Sigmoid colon (tissue), 7 donors: ENCODE measurements around the gene C2CD2. TPM values are rescaled to one million over a fixed set of nuclear protein-coding genes. Genes with fewer than 3 reads are reported as not detected.
"Not testable (repeated sequence)": the region's sequence is repeated elsewhere in the genome, so short reads cannot be mapped to it uniquely, and the experiment has no call there.

ENCODE experiments used
- DNase-seq: peaks from one replicate; pipeline ENCODE4 v3.0.0-alpha.2; 2019
- H3K27ac ChIP-seq, 4 donors: fragments of 200-600 bp; sonication (generic); one replicate each; pipeline ENCODE4 v1.5.1; 2016 to 2019; ENCODE audit warnings: mild to moderate bottlenecking in 1 of 4
- H3K27me3 ChIP-seq, 3 donors: fragments of 200-600 bp; sonication (generic); one replicate each; pipeline ENCODE4 v1.5.1; 2019; ENCODE audit warnings: mild to moderate bottlenecking in 1 of 3
- H3K36me3 ChIP-seq, 4 donors: fragments of 200-600 bp; sonication (generic); one replicate each; pipeline ENCODE4 v1.5.1; 2016 to 2019
- H3K4me1 ChIP-seq, 4 donors: fragments of 200-600 bp; sonication (generic); one replicate each; pipeline ENCODE4 v1.5.1; 2017 to 2019
- H3K4me3 ChIP-seq, 4 donors: fragments of 200-600 bp; sonication (generic); one replicate each; pipeline ENCODE4 v1.5.1; 2017 to 2019; ENCODE audit warnings: mild to moderate bottlenecking in 2 of 4, moderate library complexity in 1 of 4
- H3K9me3 ChIP-seq, 4 donors: fragments of 200-600 bp in 3 of 4; sonication (generic) in 3 of 4; one replicate each; pipeline versions ENCODE4 v1.5.1 to v1.6.1; 2013 to 2019
- CTCF ChIP-seq, 4 experiments: fragments of 450-650 bp in 3 of 4; fragments of 200-600 bp in 1 of 4; IDR thresholded peaks; one replicate each; pipeline ENCODE4 v1.5.1; 2016 to 2019; ENCODE audit warnings: antibody characterized with exemption in 4 of 4, mild to moderate bottlenecking in 3 of 4, moderate library complexity in 2 of 4
- EP300 ChIP-seq, 4 donors: sonication (generic); formaldehyde crosslinking; IDR thresholded peaks; one replicate each; pipeline ENCODE4 v1.6.1; 2017; ENCODE audit warnings: antibody characterized with exemption in 4 of 4
- POLR2A ChIP-seq, 2 donors: fragments of 450-650 bp; IDR thresholded peaks; one replicate each; pipeline ENCODE4 v1.6.1; 2016; ENCODE audit warnings: antibody characterized with exemption in 2 of 2, mild to moderate bottlenecking in 2 of 2, moderate library complexity in 2 of 2
- POLR2AphosphoS5 ChIP-seq, 4 donors: sonication (generic); formaldehyde crosslinking; IDR thresholded peaks; one replicate each; pipeline ENCODE4 v1.6.1; 2017; ENCODE audit warnings: antibody characterized with exemption in 4 of 4
- WGBS, 2 donors: extraction: QIAGEN DNeasy Blood & Tissue Kit; methylation state at CpG; one replicate each; pipeline ENCODE4 v1.1.7; 2013; 5-methylcytosine and 5-hydroxymethylcytosine counted together
- intact Hi-C: fragments of 100-400 bp; cut with DNase I; formaldehyde crosslinking; loops from one replicate; pipeline ENCODE4 v1.15.1; 2023
- polyA plus RNA-seq, 3 donors: library from polyadenylated mRNA; stranded (reverse); fragments of 200-250 nt; gene quantifications; one replicate each; pipeline ENCODE4 v1.2.3, GENCODE V29; 2013
- total RNA-seq, 4 donors: library from RNA; depleted of rRNA; stranded (reverse); fragments of >200 nt; gene quantifications; one replicate each; pipeline ENCODE4 v1.1.0, GENCODE V29; 2016
- donor health status: healthy with polysubstance abuse.
- donor health status: Bipolar disorder and iron deficiency.
- donor health status: healthy.

The C2CD2 gene
- total and polyA plus RNA-seq, 7 donors, result 1.8 to 45.1 (median 19.0) TPM

DNA sequence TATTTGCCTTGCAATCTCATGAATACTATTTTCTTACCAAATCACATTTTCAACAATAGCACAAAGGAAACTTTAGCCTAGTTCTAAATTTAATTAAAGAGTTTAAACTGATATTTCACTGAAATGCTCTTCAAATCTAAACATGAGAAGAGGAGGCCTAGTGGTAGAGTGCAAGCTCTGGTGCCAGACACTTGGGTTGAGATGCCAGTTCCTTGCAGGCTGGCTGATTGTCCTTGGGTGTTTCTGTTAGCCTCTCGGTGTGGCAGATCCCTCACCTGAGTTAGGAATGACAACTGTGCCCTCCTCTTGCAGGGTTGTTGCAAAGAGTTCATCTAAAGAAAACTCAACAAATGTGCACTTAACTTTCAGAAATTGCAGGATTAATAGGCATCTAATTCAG is 43.8 kb upstream of the C2CD2 start:
- TF ChIP-seq CTCF (IDR thresholded peaks at IDR 0.05), result no peak
- TF ChIP-seq POLR2A (IDR thresholded peaks at IDR 0.05), result no peak
- no peak for TF ChIP-seq EP300 (IDR thresholded peaks at IDR 0.05)
- no peak for TF ChIP-seq POLR2AphosphoS5 (IDR thresholded peaks at IDR 0.05)
- Histone ChIP-seq H3K9me3 (no peaks in the 10 kb centered on the region), H3K4me3 (no peak overlapping the region), H3K36me3 (peaks cover 2 to 19% (median 3%) of the 10 kb centered on the region in 4 donors), H3K27me3 (no peaks in the 10 kb centered on the region), H3K27ac (no peak overlapping the region), H3K4me1 (peaks cover 0 to 24% (median 15%) of the 10 kb centered on the region in 4 donors)
- no peak for DNase-seq
- intact Hi-C loops, result no loop called here
- WGBS, 2 donors, result 94 to 96% methylated on average over 1 of the region's 1 CpG

DNA sequence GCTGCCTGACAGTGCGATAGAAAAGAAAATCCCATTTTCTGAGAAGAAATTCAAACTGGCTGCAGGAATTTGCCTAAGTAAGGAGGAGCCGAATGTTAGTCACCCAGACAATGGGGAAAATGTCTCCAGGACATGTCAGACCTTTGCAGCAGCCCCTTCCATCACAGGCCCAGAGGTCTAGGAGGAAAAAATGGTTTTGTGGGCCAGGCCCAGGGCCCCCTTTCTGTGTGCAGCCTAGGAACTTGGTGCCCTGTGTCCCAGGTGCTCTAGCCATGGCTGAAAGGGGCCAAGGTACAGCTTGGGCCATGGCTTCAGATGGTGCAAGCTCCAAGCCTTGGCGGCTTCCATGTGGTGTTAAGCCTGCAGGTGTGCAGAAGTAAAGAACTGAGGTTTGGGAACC is 41.8 kb upstream of the C2CD2 start:
- Histone ChIP-seq H3K4me3 (no peak overlapping the region), H3K27ac (no peak overlapping the region), H3K36me3 (peaks cover 4 to 33% (median 11%) of the 10 kb centered on the region in 4 donors), H3K4me1 (peaks cover 0 to 15% (median 14%) of the 10 kb centered on the region in 4 donors), H3K9me3 (no peaks in the 10 kb centered on the region), H3K27me3 (no peaks in the 10 kb centered on the region)
- 97 to 99% methylated on average over 3 of the region's 3 CpGs for WGBS, 2 donors
- no peak for TF ChIP-seq POLR2AphosphoS5 (IDR thresholded peaks at IDR 0.05)
- no peak for TF ChIP-seq POLR2A (IDR thresholded peaks at IDR 0.05)
- TF ChIP-seq EP300 (IDR thresholded peaks at IDR 0.05), result no peak
- no peak for TF ChIP-seq CTCF (IDR thresholded peaks at IDR 0.05)
- no peak for DNase-seq
- intact Hi-C loops, result no loop called here

DNA sequence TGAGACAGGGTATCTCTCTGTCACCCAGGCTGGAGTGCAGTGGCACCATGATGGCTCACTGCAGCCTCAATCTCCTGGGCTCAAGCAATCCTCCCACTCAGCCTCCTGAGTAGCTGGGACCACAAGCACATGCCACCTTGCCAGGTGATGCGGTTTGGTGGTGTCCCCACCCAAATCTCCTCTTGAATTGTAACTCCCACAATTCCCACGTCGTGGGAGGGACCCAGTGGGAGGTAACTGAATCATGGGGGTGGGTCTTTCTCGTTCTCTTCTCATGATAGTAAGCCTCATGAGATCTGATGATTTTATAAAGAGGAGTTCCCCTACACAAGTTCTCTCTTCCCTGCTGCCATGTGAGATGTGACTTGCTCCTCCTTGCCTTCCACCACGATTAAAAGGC is 40.8 kb upstream of the C2CD2 start:
- H3K9me3 ChIP-seq, H3K27ac ChIP-seq, DNase-seq, H3K27me3 ChIP-seq, H3K4me3 ChIP-seq, intact Hi-C loops: not testable (repeated sequence)
- peaks cover 0 to 15% (median 14%) of the 10 kb centered on the region in 4 donors for H3K4me1 ChIP-seq
- WGBS, 2 donors, result 53 to 94% methylated on average over 5 of the region's 5 CpGs
- H3K36me3 ChIP-seq, result peaks cover 4 to 35% (median 11%) of the 10 kb centered on the region in 4 donors

DNA sequence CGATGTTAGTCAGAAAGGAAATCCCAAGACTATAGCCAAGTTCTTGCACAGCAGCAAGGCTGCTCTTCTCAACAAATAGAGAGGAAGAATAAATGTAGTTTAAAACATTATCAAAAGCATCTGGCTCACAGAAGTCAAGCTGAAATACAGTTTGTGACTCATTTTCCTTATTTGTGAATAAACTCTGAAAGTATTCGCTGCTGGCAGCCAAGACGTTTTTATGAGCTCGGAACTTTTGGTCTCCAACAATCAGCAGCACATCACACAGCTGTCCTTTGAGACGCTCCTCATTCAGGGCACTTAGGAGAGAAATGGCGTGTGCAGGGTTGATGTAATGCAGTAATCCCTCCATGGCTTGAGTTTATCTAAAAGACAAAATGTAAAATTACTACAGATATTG is 39.9 kb upstream of the C2CD2 start:
- DNase-seq, result peak; percentile 76
- peak overlapping the region in 3 of 4 donors; percentile 6 to 57 (median 21) for H3K27ac ChIP-seq
- H3K4me1 ChIP-seq, result peaks cover 0 to 15% (median 14%) of the 10 kb centered on the region in 4 donors
- WGBS, 2 donors, result 77 to 87% methylated on average over 6 of the region's 6 CpGs
- intact Hi-C loops, result no loop called here
- H3K9me3 ChIP-seq, result no peaks in the 10 kb centered on the region
- H3K4me3 ChIP-seq, result no peak overlapping the region
- H3K36me3 ChIP-seq, result peaks cover 4 to 35% (median 11%) of the 10 kb centered on the region in 4 donors
- H3K27me3 ChIP-seq, result no peaks in the 10 kb centered on the region
- TF ChIP-seq EP300 (IDR thresholded peaks at IDR 0.05) (no peak), POLR2AphosphoS5 (IDR thresholded peaks at IDR 0.05) (peak in 2 of 4 donors; percentile 21 to 29), CTCF (IDR thresholded peaks at IDR 0.05) (no peak)

- peaks cover 4 to 35% (median 11%) of the 10 kb centered on the region in 4 donors for H3K36me3 ChIP-seq
Measured at GRCh38 chr21:41992576-41992975, 38.8 kb upstream of the C2CD2 start.

More at GRCh38 chr21:41992576-41992975, 38.8 kb upstream of the C2CD2 start:
- DNase-seq, result no peak
- no peaks in the 10 kb centered on the region for H3K9me3 ChIP-seq
- H3K27ac ChIP-seq, result peak overlapping the region in 1 of 4 donors; percentile 57
- 98% methylated on average over 15 of the region's 15 CpGs for WGBS, 2 donors
- no peaks in the 10 kb centered on the region for H3K27me3 ChIP-seq
- H3K4me1 ChIP-seq, result peaks cover 0 to 15% (median 14%) of the 10 kb centered on the region in 4 donors
- intact Hi-C loops, result no loop called here
- H3K4me3 ChIP-seq, result no peak overlapping the region
- TF ChIP-seq CTCF (IDR thresholded peaks at IDR 0.05) (no peak), POLR2A (IDR thresholded peaks at IDR 0.05) (no peak), POLR2AphosphoS5 (IDR thresholded peaks at IDR 0.05) (no peak), EP300 (IDR thresholded peaks at IDR 0.05) (no peak)
